IMR-90 (cell line): ENCODE data around the gene EHD4. TPM values are rescaled to one million over a fixed set of nuclear protein-coding genes. Genes with fewer than 3 reads are reported as not detected.
A peak's percentile ranks its signal among the peaks of the same experiment; 100 is the strongest.

Source experiments
- ATAC-seq: fragments of 200-7000 bp; cut with Tn5 transposase; 2 replicates; pipeline ENCODE4 v1.9.1; 2020; ENCODE audit warnings: low read depth, mild to moderate bottlenecking, moderate library complexity
- BruUV-seq: library from RNA; stranded (reverse); fragments of 400-500 nt; replicated peaks from 2 replicates; lab custom pipeline; 2021; lab: Mats Ljungman, UMichigan
- CTCF ChIA-PET: fragments of 300-600 bp; formaldehyde crosslinking; extraction: SDS; loops from one replicate; lab custom pipeline; 2021; ENCODE audit warnings: antibody characterized with exemption; lab: Yijun Ruan, JAX
- POLR2A ChIA-PET: fragments of 300-600 bp; sonication (Branson Sonifier 250); formaldehyde crosslinking; loops from one replicate; lab custom pipeline; 2022; ENCODE audit warnings: antibody characterized with exemption; ENCODE audit not compliant: unreplicated experiment; lab: Charles Lee
- DNase-seq: peaks from one replicate; pipeline ENCODE4 v3.0.0; 2013
- H2AFZ ChIP-seq: replicated peaks from 2 replicates; pipeline ENCODE3; 2013; ENCODE audit warnings: low read length, mild to moderate bottlenecking; ENCODE audit not compliant: poor library complexity
- H2AK5ac ChIP-seq: 2 replicates; pipeline ENCODE4 v1.6.1; 2013; ENCODE audit warnings: low read depth, low read length, inconsistent platforms
- H2AK9ac ChIP-seq: replicated peaks from 2 replicates; pipeline ENCODE3; 2013; ENCODE audit warnings: mild to moderate bottlenecking, low read depth, low read length, moderate library complexity; ENCODE audit not compliant: poor library complexity
- H2BK120ac ChIP-seq: 2 replicates; pipeline ENCODE4 v1.6.1; 2013; ENCODE audit warnings: low read depth, low read length, inconsistent platforms
- H2BK15ac ChIP-seq: 3 replicates; pipeline ENCODE4 v1.6.1; 2013; ENCODE audit warnings: low read depth, low read length, inconsistent platforms
- H2BK20ac ChIP-seq: 2 replicates; pipeline ENCODE4 v1.6.1; 2013; ENCODE audit warnings: low read depth, mild to moderate bottlenecking, inconsistent platforms, low read length, moderate library complexity
- H2BK5ac ChIP-seq: 2 replicates; pipeline ENCODE4 v1.6.1; 2013; ENCODE audit warnings: mild to moderate bottlenecking, low read depth, low read length, inconsistent platforms; ENCODE audit not compliant: poor library complexity, severe bottlenecking
- H3K14ac ChIP-seq: replicated peaks from 2 replicates; pipeline ENCODE4 v1.6.1; 2013; ENCODE audit warnings: low read depth, low read length, inconsistent platforms
- H3K18ac ChIP-seq: 2 replicates; pipeline ENCODE4 v1.6.1; 2013; ENCODE audit warnings: low read depth, low read length, control low read depth
- H3K23ac ChIP-seq: 2 replicates; pipeline ENCODE4 v1.6.1; 2013; ENCODE audit warnings: low read depth, low read length, inconsistent platforms
- H3K27ac ChIP-seq: 2 replicates; pipeline ENCODE4 v1.5.1; 2013; ENCODE audit warnings: mild to moderate bottlenecking, control low read depth, low read length; ENCODE audit not compliant: insufficient read depth
- H3K27me3 ChIP-seq: 2 replicates; pipeline ENCODE4 v1.6.1; 2013; ENCODE audit warnings: low read length; ENCODE audit not compliant: control insufficient read depth, insufficient read depth
- H3K36me3 ChIP-seq: 2 replicates; pipeline ENCODE4 v1.6.1; 2013; ENCODE audit warnings: low read length, mixed read lengths; ENCODE audit not compliant: control insufficient read depth, insufficient read depth
- H3K4ac ChIP-seq: 2 replicates; pipeline ENCODE4 v1.6.1; 2013; ENCODE audit warnings: low read depth, low read length, inconsistent platforms
- H3K4me1 ChIP-seq: 2 replicates; pipeline ENCODE4 v1.6.1; 2013; ENCODE audit warnings: low read length, mixed read lengths; ENCODE audit not compliant: control insufficient read depth, insufficient read depth
- H3K4me2 ChIP-seq: 2 replicates; pipeline ENCODE4 v1.6.1; 2013; ENCODE audit warnings: low read depth, mild to moderate bottlenecking, control low read depth, low read length, moderate library complexity
- H3K4me3 ChIP-seq: 2 replicates; pipeline ENCODE4 v1.5.1; 2013; ENCODE audit warnings: low read depth, mild to moderate bottlenecking, control low read depth, low read length, moderate library complexity; ENCODE audit not compliant: insufficient read depth
- H3K56ac ChIP-seq: 2 replicates; pipeline ENCODE4 v1.6.1; 2013; ENCODE audit warnings: low read length, inconsistent platforms; ENCODE audit not compliant: insufficient read depth; ENCODE audit errors: extremely low read depth
- H3K79me1 ChIP-seq, 2 experiments: 2 replicates each; pipeline ENCODE4 v1.6.1; 2013; ENCODE audit warnings: low read length in 2 of 2, inconsistent platforms in 1 of 2, low read depth in 1 of 2
- H3K9ac ChIP-seq: 2 replicates; pipeline ENCODE4 v1.6.1; 2013; ENCODE audit warnings: low read depth, low read length, control low read depth
- H3K9me1 ChIP-seq: 2 replicates; pipeline ENCODE4 v1.6.1; 2013; ENCODE audit warnings: low read length, inconsistent platforms; ENCODE audit not compliant: insufficient read depth
- H3K9me3 ChIP-seq: 2 replicates; pipeline ENCODE4 v1.6.1; 2013; ENCODE audit warnings: low read length; ENCODE audit not compliant: control insufficient read depth, insufficient read depth
- H4K20me1 ChIP-seq: 2 replicates; pipeline ENCODE4 v1.6.1; 2013; ENCODE audit warnings: low read length, inconsistent platforms; ENCODE audit not compliant: insufficient read depth
- H4K5ac ChIP-seq: 2 replicates; pipeline ENCODE4 v1.6.1; 2013; ENCODE audit warnings: mild to moderate bottlenecking, low read depth, low read length, control low read depth
- H4K8ac ChIP-seq, 2 experiments: 2 replicates each; pipeline ENCODE4 v1.6.1; 2013; ENCODE audit warnings: low read depth in 2 of 2, low read length in 2 of 2, control low read depth in 1 of 2, inconsistent platforms in 1 of 2
- H4K91ac ChIP-seq: 2 replicates; pipeline ENCODE4 v1.6.1; 2013; ENCODE audit warnings: low read depth, low read length, inconsistent platforms; ENCODE audit not compliant: insufficient read depth
- BHLHE40 ChIP-seq: fragments of 150-350 bp; IDR thresholded peaks from 2 replicates; pipeline ENCODE4 v1.6.1; 2016; ENCODE audit warnings: mild to moderate bottlenecking, low read depth, low read length
- CEBPB ChIP-seq: IDR thresholded peaks from 2 replicates; pipeline ENCODE4 v1.6.1; 2012; ENCODE audit warnings: low read depth, low read length, improper control_type of control experiment
- CHD1 ChIP-seq: IDR thresholded peaks from 2 replicates; pipeline ENCODE4 v1.6.1; 2012; ENCODE audit warnings: low read depth, low read length, improper control_type of control experiment
- CTCF ChIP-seq: conservative IDR thresholded peaks from 2 replicates; pipeline ENCODE4 v1.5.1; 2012; ENCODE audit warnings: mild to moderate bottlenecking, low read depth, low read length, improper control_type of control experiment
- ELK1 ChIP-seq: fragments of 150-350 bp; IDR thresholded peaks from 2 replicates; pipeline ENCODE4 v1.6.1; 2016; ENCODE audit warnings: low read depth, mild to moderate bottlenecking, low read length, moderate library complexity, borderline replicate concordance
- FOS ChIP-seq: fragments of 150-350 bp; IDR thresholded peaks from 2 replicates; pipeline ENCODE4 v1.6.1; 2016; ENCODE audit warnings: low read depth, low read length
- MAFK ChIP-seq: IDR thresholded peaks from 2 replicates; pipeline ENCODE4 v1.6.1; 2012; ENCODE audit warnings: low read depth, low read length, improper control_type of control experiment
- MAZ ChIP-seq: IDR thresholded peaks from 2 replicates; pipeline ENCODE4 v1.6.1; 2012; ENCODE audit warnings: low read depth, mild to moderate bottlenecking, low read length, improper control_type of control experiment, moderate library complexity, borderline replicate concordance
- MXI1 ChIP-seq: IDR thresholded peaks from 2 replicates; pipeline ENCODE4 v1.6.1; 2012; ENCODE audit warnings: low read depth, mild to moderate bottlenecking, low read length, moderate library complexity, borderline replicate concordance
- NFE2L2 ChIP-seq: fragments of 150-350 bp; IDR thresholded peaks from 2 replicates; pipeline ENCODE4 v1.6.1; 2016; ENCODE audit warnings: low read depth, mild to moderate bottlenecking, low read length
- POLR2A ChIP-seq: IDR thresholded peaks from 2 replicates; pipeline ENCODE4 v1.6.1; 2012; ENCODE audit warnings: mild to moderate bottlenecking, low read depth, low read length
- RAD21 ChIP-seq: IDR thresholded peaks from 2 replicates; pipeline ENCODE4 v1.6.1; 2012; ENCODE audit warnings: low read length, improper control_type of control experiment
- RCOR1 ChIP-seq: IDR thresholded peaks from 2 replicates; pipeline ENCODE4 v1.6.1; 2012; ENCODE audit warnings: mild to moderate bottlenecking, low read length, improper control_type of control experiment; ENCODE audit not compliant: insufficient replicate concordance
- RFX5 ChIP-seq: IDR thresholded peaks from 2 replicates; pipeline ENCODE4 v1.8.0; 2012; ENCODE audit warnings: low read depth, mild to moderate bottlenecking, low read length, moderate library complexity
- SMC3 ChIP-seq: fragments of 150-350 bp; IDR thresholded peaks from 2 replicates; pipeline ENCODE4 v1.6.1; 2016; ENCODE audit warnings: low read depth, mild to moderate bottlenecking, antibody characterized with exemption, low read length, moderate library complexity
- USF2 ChIP-seq: fragments of 150-350 bp; IDR thresholded peaks from 2 replicates; pipeline ENCODE4 v1.6.1; 2017; ENCODE audit warnings: mild to moderate bottlenecking, antibody characterized with exemption, low read length, low read depth
- WGBS, 2 experiments: methylation state at CpG; one replicate each; pipeline versions ENCODE4 v1.1.5 to v1.1.7; 2013; ENCODE audit warnings: missing lambda C conversion rate in 2 of 2; ENCODE audit not compliant: insufficient read length in 1 of 2; ENCODE audit errors: extremely low coverage in 2 of 2; 5-methylcytosine and 5-hydroxymethylcytosine counted together
- dilution Hi-C: fragments of 300-500 bp; cut with HindIII; formaldehyde crosslinking; loops from one replicate; pipeline ENCODE4 v1.14.3; 2018; ENCODE audit warnings: low sequenced_read_pairs; ENCODE audit not compliant: unreplicated experiment
- in situ Hi-C: fragments of 300-500 bp; cut with MboI; formaldehyde crosslinking; loops from 3 replicates; pipeline ENCODE4 v1.14.3; 2019; ENCODE audit warnings: low sequenced_read_pairs, inconsistent platforms, mixed read lengths
- intact Hi-C: fragments of 100-400 bp; cut with micrococcal nuclease; formaldehyde crosslinking; loops from 2 replicates; pipeline ENCODE4 v1.10.0; 2022
- polyA plus RNA-seq, 3 experiments: library from polyadenylated mRNA; depleted of rRNA; stranded (reverse); fragments of >200 nt; gene quantifications; 2 replicates each; pipeline ENCODE4 v1.2.3, GENCODE V29; 2012; ENCODE audit warnings: low replicate concordance in 1 of 3
- total RNA-seq: library from RNA; depleted of rRNA; stranded (reverse); fragments of >200 nt; gene quantifications from 2 replicates; pipeline ENCODE4 v1.2.3, GENCODE V29; 2012

Gene EHD4
- total and polyA plus RNA-seq, 2 of the 4 experiments (the other 2 are of a cell fraction) = 21.0 to 29.0 TPM

- peak overlapping the region; percentile 56 for H2AFZ ChIP-seq
- H4K5ac ChIP-seq = no peak overlapping the region
- H3K79me1 ChIP-seq = peaks cover 36 to 77% of the 10 kb centered on the region in 2 experiments
- ChIA-PET CTCF (no interaction called here), POLR2A (no interaction called here)
- H2AK9ac ChIP-seq = peak overlapping the region; percentile 79
- no peak overlapping the region for H3K56ac ChIP-seq
- no peak overlapping the region for H3K9ac ChIP-seq
- intact Hi-C loops = loop anchor here (5.0 kb wide), 1 partner anchor 122 kb away; no protein-coding TSS in a partner anchor
- H3K23ac ChIP-seq = no peak overlapping the region
- H3K4me2 ChIP-seq = no peak overlapping the region
- peak overlapping the region; percentile 56 for H2BK120ac ChIP-seq
- DNase-seq = no peak
- peak overlapping the region; percentile 29; the same call in 1 of the 2 replicates for H4K91ac ChIP-seq
- WGBS, 2 experiments = 80% methylated on average over 3 of the region's 4 CpGs; no CpG with 5 or more reads in 1 of the 2 experiments
- peak overlapping the region in 1 of 2 experiments; percentile 76; a peak in 2 of 4 replicates for H4K8ac ChIP-seq
- no peak for ATAC-seq
- no peak overlapping the region for H3K4me3 ChIP-seq
- BruUV-seq = no TSS peak
- peak overlapping the region; percentile 75; the same call in 1 of the 2 replicates for H3K14ac ChIP-seq
- in situ Hi-C loops = no loop called here
- no peaks in the 10 kb centered on the region for H3K36me3 ChIP-seq
- dilution Hi-C loops = no loop called here
- no peak for TF ChIP-seq RCOR1
- no peak for TF ChIP-seq CTCF
- no peak for TF ChIP-seq CHD1
- TF ChIP-seq NFE2L2 = no peak
- TF ChIP-seq MAFK = no peak
- TF ChIP-seq SMC3 = no peak
- no peak for TF ChIP-seq RAD21
- no peak for TF ChIP-seq CEBPB
- TF ChIP-seq MXI1 = no peak
- no peak for TF ChIP-seq RFX5
- no peak for TF ChIP-seq POLR2A
- no peak for TF ChIP-seq USF2
- no peak for TF ChIP-seq MAZ
- TF ChIP-seq BHLHE40 = no peak
- no peak for TF ChIP-seq FOS
- no peak for TF ChIP-seq ELK1
- H2BK15ac ChIP-seq = peak overlapping the region; percentile 34; the same call in 1 of the 3 replicates
- H3K9me1 ChIP-seq = peaks cover 34% of the 10 kb centered on the region
- H4K20me1 ChIP-seq = peaks cover 12% of the 10 kb centered on the region; the same call in 1 of the 2 replicates
- no peak overlapping the region for H2BK5ac ChIP-seq
- peaks cover 17% of the 10 kb centered on the region for H3K4me1 ChIP-seq
- no peaks in the 10 kb centered on the region for H3K9me3 ChIP-seq
- no peaks in the 10 kb centered on the region for H3K27me3 ChIP-seq
- H3K18ac ChIP-seq = no peak overlapping the region
- H3K27ac ChIP-seq = no peak overlapping the region
- H3K4ac ChIP-seq = peak overlapping the region; percentile 71
- H2BK20ac ChIP-seq = peak overlapping the region; percentile 69; the same call in 1 of the 2 replicates
- peak overlapping the region; percentile 40; the same call in 1 of the 2 replicates for H2AK5ac ChIP-seq
Measured at GRCh38 chr15:41934843-41935242, 37.5 kb downstream of the EHD4 start.
